GM03348 (cell line): Measurements from ENCODE around the gene CHST1.

Experiments
- DNase-seq: peaks from one replicate; pipeline ENCODE4 v3.0.0; 2012; ENCODE audit warnings: low spot score

Gene CHST1

DNA sequence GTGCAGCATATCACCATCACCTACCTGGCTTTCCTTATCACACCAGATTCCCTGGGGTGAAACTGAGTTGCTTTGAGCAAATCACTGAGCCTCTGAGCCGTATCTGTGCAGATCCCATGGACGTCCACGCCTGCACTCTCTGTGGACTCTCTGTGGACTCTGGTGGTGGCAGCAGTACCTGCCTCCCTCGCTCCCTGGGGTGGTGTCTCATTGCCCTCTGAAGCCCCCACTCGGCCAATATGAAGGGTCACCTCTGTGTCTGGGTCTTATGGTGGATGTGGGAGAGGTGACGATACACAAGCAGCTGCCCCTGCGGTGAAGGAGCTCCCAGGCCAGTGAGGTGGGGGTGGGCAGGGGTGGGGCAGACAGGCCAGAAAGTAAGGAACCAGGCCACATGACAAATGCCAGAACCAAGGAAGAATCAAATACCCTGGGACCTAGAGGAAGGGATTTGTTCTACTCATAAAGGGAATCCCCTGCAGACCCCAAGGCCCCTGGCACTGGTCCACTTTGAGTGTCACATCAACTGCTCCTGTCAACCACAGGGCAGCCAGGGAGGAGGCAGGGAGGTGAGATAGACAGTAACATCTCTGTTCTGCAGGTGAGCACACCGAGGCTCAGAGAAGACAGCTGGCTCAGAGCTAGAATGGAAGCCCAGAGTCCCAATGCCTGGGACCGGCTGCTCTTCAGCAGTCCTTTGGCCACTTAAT, 9.2 kb upstream of the CHST1 start:
- no peak for DNase-seq

- no peak for DNase-seq
These were observed 8.0 kb upstream of the CHST1 start for GRCh38 chr11:45673441-45673840.

GRCh38 chr11:45672593-45672992, 7.2 kb upstream of the CHST1 start:
- DNase-seq, result no peak

DNA sequence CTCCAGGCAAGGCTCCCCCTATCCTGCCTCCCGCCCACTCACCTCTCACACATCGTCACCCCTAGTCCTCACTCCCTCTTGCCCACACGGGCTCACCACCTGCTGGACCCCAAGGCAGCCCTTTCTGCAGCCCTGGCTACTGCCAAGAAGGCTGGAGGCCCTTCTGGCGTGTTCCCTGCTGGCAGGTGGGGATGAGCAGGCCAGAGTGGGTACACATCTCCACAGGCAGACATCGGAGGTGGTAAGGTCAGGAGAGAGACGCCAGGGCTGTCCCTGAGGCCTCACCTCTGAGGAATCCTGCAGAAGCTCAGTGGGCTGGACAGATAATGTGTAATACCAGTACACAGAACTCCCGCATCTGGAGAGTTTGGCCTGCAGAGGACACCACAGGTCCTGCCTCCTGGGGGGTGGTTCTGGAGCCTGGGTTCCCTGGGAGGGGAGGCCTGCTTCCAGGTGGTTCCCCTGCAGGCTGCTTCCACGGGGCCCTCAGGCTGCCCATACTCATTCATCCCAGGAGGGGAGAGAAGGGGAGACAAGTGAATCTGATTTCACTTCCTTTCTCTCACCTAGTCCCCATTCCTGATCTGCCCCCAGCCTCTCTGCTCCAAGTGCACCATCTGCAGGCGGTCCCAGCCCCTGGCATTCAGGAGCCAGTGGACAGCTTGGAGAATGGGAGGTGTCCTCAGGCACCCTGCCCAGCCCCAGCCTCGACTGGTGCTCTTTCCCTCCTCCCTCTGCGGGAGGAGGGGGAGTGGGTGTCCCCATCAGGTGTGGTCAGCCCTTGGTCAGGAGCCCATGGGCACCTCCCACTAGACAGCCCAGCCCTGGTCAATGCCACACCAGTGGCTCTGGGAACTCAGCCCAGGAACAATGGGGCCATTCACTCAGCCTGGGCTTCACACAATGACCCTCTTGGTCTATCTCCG, 6.1 kb upstream of the CHST1 start:
- DNase-seq, result no peak

- DNase-seq, result no peak
These were observed 5.1 kb upstream of the CHST1 start for GRCh38 chr11:45670386-45671135.

GRCh38 chr11:45669956-45670355, 4.5 kb upstream of the CHST1 start:
- DNase-seq, result no peak

- no peak for DNase-seq
These were observed 3.7 kb upstream of the CHST1 start for GRCh38 chr11:45669146-45669545.

DNA sequence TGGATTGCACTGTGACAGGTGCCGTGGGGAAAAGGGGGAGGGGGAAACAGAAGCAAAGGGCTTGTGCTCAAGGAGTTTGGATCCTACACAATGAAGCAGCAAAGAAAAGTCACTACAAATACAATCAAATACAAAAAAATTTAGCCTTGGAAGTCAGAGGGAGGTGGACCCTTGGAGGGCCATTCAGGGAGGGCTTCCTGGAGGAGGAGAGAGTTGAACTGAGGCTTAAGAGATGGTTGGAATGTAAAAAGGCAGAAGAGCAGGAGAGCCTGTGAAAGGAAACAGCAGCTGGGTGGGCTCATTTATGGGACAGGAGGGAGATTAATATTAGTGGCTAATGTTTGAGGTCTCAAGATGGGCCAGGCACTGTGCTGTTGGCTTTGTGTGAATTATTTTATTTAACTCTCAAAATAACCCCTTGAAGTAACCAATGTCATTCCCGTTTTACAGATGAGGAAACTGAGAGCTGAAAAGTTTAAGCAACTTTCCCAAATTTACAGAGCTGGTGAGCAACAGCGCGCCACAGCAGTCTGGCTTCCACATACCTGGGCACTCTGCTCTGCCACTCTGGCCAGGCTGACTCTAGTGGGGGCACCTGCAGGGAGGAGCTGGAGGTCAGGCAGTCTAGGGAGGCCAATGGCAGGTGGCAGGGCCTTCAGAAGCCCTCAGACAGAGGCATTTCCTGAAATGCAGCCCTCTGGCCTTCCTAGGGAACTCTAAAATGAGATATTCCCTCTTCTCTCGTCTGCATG, 2.7 kb upstream of the CHST1 start:
- DNase-seq, result no peak

- DNase-seq, result no peak
These were observed 1.5 kb upstream of the CHST1 start for GRCh38 chr11:45666648-45667642.

GRCh38 chr11:45665933-45666647, 668 bp upstream of the CHST1 start:
- no peak for DNase-seq

DNA sequence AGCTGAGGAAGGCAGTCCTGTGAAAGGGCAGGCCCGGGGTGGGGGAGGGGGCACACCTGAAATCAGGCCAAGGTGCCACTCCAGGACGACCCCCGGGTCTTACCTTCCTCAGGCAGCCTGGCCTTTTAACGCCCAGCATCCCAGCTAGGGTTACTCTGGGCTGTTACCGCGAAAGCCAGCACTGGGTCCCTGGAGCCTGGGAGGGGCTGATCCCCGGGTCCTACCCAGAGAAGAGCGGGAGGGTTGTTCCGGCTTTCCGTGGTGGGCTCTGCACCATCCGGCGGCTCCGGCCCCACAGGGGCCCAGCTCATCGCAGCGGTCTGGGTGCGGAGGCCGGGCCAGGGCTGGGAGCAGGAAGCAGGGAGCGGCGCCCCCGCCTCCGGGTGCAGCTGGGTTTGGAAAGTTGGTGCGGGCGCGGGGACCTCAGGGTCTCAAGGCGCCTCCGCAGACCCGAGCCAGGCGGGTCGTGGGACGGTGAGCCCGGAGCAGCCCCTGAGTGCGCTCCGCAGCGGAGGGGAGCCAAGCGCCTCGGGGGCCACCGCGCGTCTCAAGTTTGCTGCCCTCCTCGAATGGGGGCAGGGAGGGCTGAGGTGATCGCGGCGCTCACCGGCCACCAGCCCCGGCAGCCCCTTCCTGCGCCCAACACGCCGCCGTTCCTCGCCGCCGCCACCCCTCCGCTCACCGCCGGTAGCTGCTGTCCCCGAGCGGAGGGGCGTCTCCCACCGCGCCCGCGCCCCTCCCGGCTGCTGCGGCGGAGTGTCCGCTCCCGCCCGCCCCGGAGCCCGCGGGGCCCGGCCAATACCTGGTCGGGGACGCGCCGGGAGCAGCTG, 831 bp downstream of the CHST1 start:
- no peak for DNase-seq

DNA sequence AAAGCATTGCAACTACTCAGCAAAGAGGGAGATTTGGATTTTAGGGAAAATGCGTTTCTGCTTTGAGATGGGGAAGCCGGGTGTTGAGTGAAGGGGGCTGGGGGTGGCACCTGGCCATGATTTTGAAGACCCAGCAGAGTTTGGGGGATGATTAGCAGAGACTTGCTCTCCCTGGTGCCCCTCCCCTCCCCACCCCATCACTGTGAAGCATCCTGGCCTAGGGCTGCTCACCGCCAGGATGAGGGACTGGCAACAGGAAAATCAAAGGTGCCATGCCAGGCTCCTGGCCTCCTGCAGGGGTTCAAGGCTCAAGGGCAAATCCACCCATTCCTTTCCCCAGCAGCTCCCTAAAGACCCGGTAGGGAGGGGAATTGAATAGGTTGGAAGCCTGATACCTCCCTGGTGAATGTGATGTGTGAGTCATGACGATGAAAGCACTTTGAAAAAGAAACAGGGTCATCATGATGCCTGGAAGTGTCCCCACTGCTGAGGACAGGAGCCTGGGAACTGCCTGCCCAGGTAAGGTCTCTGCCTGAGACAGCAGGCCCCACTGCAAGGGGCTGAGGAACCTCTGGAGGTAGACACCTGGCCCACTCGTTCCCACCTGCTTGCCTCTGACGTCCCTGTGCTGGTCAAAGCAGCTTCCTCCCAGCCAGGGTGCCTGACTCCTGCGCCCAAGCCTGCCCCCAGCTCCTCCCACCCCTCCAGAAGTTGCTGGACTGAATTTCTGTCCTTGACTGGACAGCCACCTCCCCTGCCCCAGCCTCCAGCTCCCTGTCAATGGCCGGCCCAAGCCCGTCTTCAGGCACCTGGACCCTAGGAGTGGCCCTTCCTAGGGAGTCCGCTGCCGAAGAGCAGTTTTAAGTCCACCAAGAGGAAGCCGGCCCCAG, 1.7 kb downstream of the CHST1 start:
- DNase-seq, result no peak

- peak; percentile 68 for DNase-seq
These were observed 2.5 kb downstream of the CHST1 start for GRCh38 chr11:45662665-45663485.

DNA sequence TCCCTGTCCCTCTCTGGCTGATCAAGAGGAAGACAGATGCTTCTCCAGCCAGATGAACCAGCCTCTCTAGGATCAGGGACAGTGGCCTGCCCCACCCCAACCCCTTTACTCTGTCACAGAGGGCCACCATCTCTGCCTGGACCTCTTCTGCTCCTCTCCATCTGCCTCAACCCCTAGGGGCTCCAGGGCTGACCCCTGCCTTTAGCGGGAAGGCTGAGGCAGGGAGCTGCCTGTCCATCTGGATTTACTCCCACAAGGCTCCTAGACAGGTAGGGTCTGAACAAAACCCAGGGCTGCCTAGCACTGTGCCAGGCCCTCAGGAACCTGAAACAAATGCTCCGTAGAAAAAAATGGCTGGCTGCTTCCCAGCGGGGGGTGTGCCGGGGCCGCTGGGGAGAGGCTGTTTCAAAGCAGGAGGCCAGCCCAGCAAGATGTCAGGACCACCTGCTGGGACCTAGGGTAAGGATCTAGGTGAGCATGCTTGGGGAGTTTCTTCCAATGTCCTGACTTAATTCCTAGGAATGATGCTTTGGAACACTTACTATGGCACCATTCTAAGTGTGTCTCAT, 3.2 kb downstream of the CHST1 start:
- DNase-seq, result no peak

GRCh38 chr11:45661439-45662055, 3.9 kb downstream of the CHST1 start:
- DNase-seq, result no peak

- no peak for DNase-seq
These were observed 4.5 kb downstream of the CHST1 start for GRCh38 chr11:45660729-45661438.
